Lower lobe of right lung (tissue), 2 donors: ENCODE results near the gene TRAPPC10. TPM values are rescaled to one million over a fixed set of nuclear protein-coding genes. Genes with fewer than 3 reads are reported as not detected.
A peak's percentile ranks its signal among the peaks of the same experiment; 100 is the strongest.

ENCODE experiments used
- ATAC-seq, 2 donors: fragments of 200-7000 bp; cut with Tn5 transposase; one replicate each; pipeline ENCODE4 v1.9.1; 2020 to 2022; ENCODE audit warnings: mild to moderate bottlenecking in 2 of 2, moderate library complexity in 2 of 2
- DNase-seq: peaks from one replicate; pipeline ENCODE4 v3.0.0-alpha.2; 2020
- H3K27ac ChIP-seq: fragments of 200-600 bp; one replicate; pipeline ENCODE4 v1.8.0; 2022
- H3K27me3 ChIP-seq: fragments of 200-600 bp; one replicate; pipeline ENCODE4 v1.8.0; 2022; ENCODE audit warnings: low read depth
- H3K36me3 ChIP-seq: fragments of 200-600 bp; one replicate; pipeline ENCODE4 v1.8.0; 2022; ENCODE audit warnings: mild to moderate bottlenecking
- H3K4me1 ChIP-seq: fragments of 200-600 bp; one replicate; pipeline ENCODE4 v1.8.0; 2022
- H3K4me3 ChIP-seq: fragments of 200-600 bp; one replicate; pipeline ENCODE4 v1.8.0; 2022; ENCODE audit warnings: mild to moderate bottlenecking
- H3K9me3 ChIP-seq: fragments of 200-600 bp; one replicate; pipeline ENCODE4 v1.8.0; 2022
- intact Hi-C: fragments of 100-400 bp; cut with DNase I; formaldehyde crosslinking; loops from one replicate; pipeline ENCODE4 v1.11.0; 2022
- total RNA-seq: library from RNA; stranded (reverse); fragmentation: NEBNext Ultra II Directional; extraction: Animal tissue kit (Norgen Biotek cat#: 25700); gene quantifications from one replicate; pipeline ENCODE4 v1.2.1, GENCODE V29; 2021
- TF ChIP-seq, protein P1 (sequence below): fragments of 200-600 bp; IDR thresholded peaks from one replicate; pipeline ENCODE4 v1.8.0; 2022; ENCODE audit warnings: antibody characterized with exemption, mild to moderate bottlenecking
- donor health status: DM: no; HTN: yes; CAD: no; lungs with severe emphysema.

The TRAPPC10 gene
- total RNA-seq, 1 donor from 2014 or later, result 47.4 TPM

DNA sequence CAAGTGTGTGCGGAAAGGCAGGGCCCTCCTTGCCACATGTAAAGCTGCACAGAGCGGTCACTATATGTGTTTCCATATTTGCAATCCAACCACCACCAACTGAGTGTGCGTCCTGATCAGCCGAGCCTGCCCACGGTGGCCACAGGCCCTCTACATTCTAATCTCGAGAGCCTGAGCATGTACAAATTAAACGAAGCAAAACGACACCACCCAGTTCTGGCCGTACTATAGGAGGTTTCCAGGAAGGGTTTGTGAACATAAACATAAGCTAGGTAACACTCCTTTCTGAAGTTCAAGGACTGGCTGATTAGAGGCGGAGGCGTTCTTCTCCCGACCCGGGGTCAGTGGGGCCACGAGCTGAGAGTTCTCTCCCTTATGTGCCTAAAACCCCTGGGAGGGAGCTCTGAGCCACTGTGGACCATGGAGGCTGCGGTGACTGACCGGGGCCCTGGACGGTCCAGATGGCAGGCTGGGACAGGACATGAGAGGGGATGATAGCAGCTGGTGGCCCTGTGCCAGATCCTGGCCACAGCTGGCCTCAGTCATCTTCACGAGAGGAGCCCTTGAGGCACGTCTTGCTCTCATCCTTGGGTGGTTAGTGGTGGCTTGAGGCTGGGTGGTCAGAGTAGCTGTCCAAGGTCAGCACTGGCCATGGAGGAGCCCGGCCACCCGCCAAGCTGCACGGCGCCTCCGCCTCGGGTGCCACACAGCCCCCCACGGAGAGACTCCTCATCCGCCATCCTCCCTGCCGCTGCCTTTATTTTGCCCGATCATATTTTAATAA lies 39.1 kb upstream of the TRAPPC10 start:
- TF ChIP-seq, protein P1, sequence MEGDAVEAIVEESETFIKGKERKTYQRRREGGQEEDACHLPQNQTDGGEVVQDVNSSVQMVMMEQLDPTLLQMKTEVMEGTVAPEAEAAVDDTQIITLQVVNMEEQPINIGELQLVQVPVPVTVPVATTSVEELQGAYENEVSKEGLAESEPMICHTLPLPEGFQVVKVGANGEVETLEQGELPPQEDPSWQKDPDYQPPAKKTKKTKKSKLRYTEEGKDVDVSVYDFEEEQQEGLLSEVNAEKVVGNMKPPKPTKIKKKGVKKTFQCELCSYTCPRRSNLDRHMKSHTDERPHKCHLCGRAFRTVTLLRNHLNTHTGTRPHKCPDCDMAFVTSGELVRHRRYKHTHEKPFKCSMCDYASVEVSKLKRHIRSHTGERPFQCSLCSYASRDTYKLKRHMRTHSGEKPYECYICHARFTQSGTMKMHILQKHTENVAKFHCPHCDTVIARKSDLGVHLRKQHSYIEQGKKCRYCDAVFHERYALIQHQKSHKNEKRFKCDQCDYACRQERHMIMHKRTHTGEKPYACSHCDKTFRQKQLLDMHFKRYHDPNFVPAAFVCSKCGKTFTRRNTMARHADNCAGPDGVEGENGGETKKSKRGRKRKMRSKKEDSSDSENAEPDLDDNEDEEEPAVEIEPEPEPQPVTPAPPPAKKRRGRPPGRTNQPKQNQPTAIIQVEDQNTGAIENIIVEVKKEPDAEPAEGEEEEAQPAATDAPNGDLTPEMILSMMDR, result no peak
- Histone ChIP-seq H3K27me3 (no peaks in the 10 kb centered on the region), H3K4me1 (peaks cover 16% of the 10 kb centered on the region), H3K4me3 (no peak overlapping the region), H3K36me3 (peaks cover 65% of the 10 kb centered on the region), H3K27ac (no peak overlapping the region), H3K9me3 (no peaks in the 10 kb centered on the region)
- intact Hi-C loops, result no loop called here
- ATAC-seq (peak; percentile 53 to 60), DNase-seq (no peak)

DNA sequence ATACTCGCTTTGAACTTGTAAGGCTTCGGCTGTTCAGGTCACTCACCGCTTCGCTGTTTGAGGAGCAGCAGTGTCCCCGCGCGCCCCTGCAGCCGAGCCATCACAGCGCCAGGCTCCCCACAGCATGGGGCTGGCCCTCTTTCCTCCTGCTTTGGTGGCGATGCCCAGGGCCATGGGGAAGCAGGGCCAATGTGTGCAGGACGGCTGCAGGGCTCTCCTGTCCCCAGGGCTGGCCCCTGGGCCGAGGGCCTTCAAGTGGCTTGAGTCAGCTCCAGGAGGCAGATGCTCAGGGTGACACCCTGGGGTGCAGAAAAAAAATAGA lies 38.5 kb upstream of the TRAPPC10 start:
- DNase-seq (no peak), ATAC-seq (no peak)
- Histone ChIP-seq H3K4me3 (no peak overlapping the region), H3K27me3 (no peaks in the 10 kb centered on the region), H3K27ac (no peak overlapping the region), H3K4me1 (peaks cover 16% of the 10 kb centered on the region), H3K9me3 (no peaks in the 10 kb centered on the region), H3K36me3 (peaks cover 68% of the 10 kb centered on the region)
- intact Hi-C loops, result no loop called here
- TF ChIP-seq, protein P1, result no peak

DNA sequence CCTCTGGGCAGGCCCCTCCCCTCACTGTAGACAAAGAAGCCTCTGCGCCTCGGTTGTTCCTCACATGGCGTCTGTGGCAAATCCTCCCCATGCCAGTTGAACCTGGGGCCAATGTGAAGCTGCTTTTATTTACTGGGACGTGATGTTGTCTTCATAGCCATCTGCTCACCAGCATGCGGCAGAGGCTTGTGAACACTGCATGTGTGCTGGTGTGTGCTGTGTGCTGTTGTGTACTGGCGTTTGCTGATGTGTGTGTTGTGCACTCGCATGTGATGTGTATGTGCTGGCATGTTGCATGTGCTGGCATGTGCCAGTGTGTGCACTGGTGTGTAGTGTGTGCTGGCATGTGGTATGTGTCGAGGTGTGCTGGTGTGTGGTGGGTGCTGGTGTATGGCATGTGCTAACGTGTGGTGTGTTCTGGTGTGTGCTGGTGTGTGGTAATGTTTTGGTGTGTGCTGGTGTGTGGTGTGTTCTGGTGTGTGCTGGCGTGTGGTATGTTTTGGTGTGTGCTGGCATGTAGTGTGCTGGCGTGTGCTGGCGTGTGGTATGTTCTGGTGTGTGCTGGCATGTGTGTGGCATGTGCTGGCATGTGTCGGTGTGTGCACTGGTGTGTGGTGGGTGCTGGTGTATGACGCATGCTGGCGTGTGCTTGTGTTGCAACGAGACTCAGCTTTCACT lies 37.2 kb upstream of the TRAPPC10 start:
- Histone ChIP-seq H3K4me1 (peaks cover 16% of the 10 kb centered on the region), H3K27me3 (no peaks in the 10 kb centered on the region), H3K4me3 (no peak overlapping the region), H3K9me3 (no peaks in the 10 kb centered on the region), H3K27ac (no peak overlapping the region), H3K36me3 (peaks cover 66% of the 10 kb centered on the region)
- ATAC-seq (peak in 1 of 2 donors; percentile 1), DNase-seq (no peak)
- TF ChIP-seq, protein P1, result no peak
- intact Hi-C loops, result no loop called here

DNA sequence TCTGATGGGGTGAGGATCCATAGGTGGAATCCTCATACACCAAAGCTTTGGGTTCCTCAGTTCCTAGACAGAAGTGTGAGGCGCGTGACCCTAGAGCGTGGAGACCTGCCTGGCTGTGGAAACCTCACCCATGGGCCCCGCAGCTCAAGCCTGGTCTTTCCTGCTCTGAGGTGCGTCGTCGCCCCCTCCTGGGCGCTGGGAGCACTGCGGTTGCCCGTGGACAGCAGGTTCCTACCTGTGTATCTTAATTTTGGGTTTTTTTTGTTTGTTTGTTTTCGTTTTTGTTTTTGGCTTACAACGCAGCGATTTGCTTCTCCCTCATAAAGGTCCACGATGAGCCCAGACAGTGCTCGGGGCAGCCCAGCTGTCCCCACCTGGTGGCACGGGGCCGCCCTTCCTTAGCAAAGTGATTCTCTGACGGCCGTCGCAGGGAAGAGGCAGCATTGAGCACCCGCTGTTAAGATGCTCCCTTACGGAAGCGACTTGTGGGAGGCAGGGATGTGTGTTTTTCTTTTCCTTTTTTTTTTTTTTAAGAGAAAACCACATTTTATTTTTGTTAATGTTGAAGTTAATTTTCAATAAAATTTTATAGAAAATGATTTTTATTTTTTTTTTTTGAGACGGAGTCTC lies 36.5 kb upstream of the TRAPPC10 start:
- intact Hi-C loops, result no loop called here
- ATAC-seq, result peak; percentile 85 to 87
- DNase-seq, result peak; percentile 86

DNA sequence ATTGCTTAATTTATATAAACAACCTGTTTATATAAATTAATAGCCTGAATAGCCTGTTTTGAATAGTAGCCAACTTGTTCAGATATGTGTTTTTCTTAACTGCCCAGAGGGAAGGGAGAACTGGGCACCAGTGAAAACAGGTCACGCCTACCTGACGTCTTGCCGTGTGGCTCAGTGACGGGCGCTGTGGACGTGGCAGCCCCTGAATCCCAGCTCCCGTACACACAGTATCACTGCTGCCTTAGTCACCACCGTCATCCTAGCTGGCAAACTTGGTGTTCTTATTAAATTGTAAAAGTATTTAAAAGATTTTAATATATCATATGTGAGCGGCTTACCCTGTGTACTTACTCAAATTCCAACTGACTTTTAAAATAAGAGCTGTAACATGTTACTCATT lies 35.4 kb upstream of the TRAPPC10 start:
- Histone ChIP-seq H3K36me3 (peaks cover 65% of the 10 kb centered on the region), H3K27ac (no peak overlapping the region)
- no peak for DNase-seq

More for the DNA sequence above, 36.5 kb upstream of the TRAPPC10 start:
- Histone ChIP-seq H3K9me3 (no peaks in the 10 kb centered on the region), H3K36me3 (peaks cover 66% of the 10 kb centered on the region), H3K4me3 (no peak overlapping the region), H3K4me1 (peaks cover 16% of the 10 kb centered on the region), H3K27me3 (no peaks in the 10 kb centered on the region), H3K27ac (no peak overlapping the region)
- TF ChIP-seq, protein P1, result peak; percentile 94

More for the DNA sequence above, 35.4 kb upstream of the TRAPPC10 start:
- peaks cover 16% of the 10 kb centered on the region for H3K4me1 ChIP-seq
- no peak for ATAC-seq
- no peak overlapping the region for H3K4me3 ChIP-seq
- TF ChIP-seq, protein P1, result no peak
- H3K9me3 ChIP-seq, result no peaks in the 10 kb centered on the region
- no peaks in the 10 kb centered on the region for H3K27me3 ChIP-seq
- intact Hi-C loops, result no loop called here
